ENCODE results near the gene SLC12A3.

- TF ChIP-seq YY1 (IDR thresholded peaks at IDR 0.05; ENCODE audit: insufficient read depth, insufficient read length) (no peak), ZNF274 (IDR thresholded peaks at IDR 0.05; ENCODE audit: low read depth, low read length) (no peak), SUZ12 (IDR thresholded peaks at IDR 0.05; ENCODE audit: extremely low read depth, insufficient read depth, insufficient read length) (no peak)
Measured at GRCh38 chr16:56866955-56867830, 2.2 kb downstream of the SLC12A3 start.
